Ectodermal cell (in vitro differentiated cells): ENCODE results near the gene C5AR1.
"Not testable (repeated sequence)": the region's sequence is repeated elsewhere in the genome, so short reads cannot be mapped to it uniquely, and the experiment has no call there.

Experiments used
- H3K27ac ChIP-seq: 2 replicates; pipeline ENCODE4 v1.7.0; 2013; ENCODE audit warnings: mild to moderate bottlenecking, low read depth, low read length; ENCODE audit not compliant: insufficient read depth, poor library complexity, severe bottlenecking
- H3K27me3 ChIP-seq: 2 replicates; pipeline ENCODE4 v1.7.0; 2013; ENCODE audit warnings: mild to moderate bottlenecking, low read length; ENCODE audit not compliant: insufficient read depth, control insufficient read depth, poor library complexity, severe bottlenecking
- H3K36me3 ChIP-seq: one replicate; pipeline ENCODE4 v1.7.0; 2013; ENCODE audit warnings: low read length; ENCODE audit not compliant: control insufficient read depth, insufficient read depth
- H3K4me1 ChIP-seq: one replicate; pipeline ENCODE4 v1.7.0; 2013; ENCODE audit warnings: low read length; ENCODE audit not compliant: control insufficient read depth, insufficient read depth
- H3K4me3 ChIP-seq: 2 replicates; pipeline ENCODE4 v1.7.0; 2013; ENCODE audit warnings: low read depth, low read length, control low read depth; ENCODE audit not compliant: insufficient read depth
- H3K9me3 ChIP-seq: 2 replicates; pipeline ENCODE4 v1.7.0; 2013; ENCODE audit warnings: mild to moderate bottlenecking, low read length, moderate library complexity; ENCODE audit not compliant: control insufficient read depth
- WGBS, 2 experiments: methylation state at CpG; one replicate each; pipeline ENCODE4 v1.1.7; 2013; ENCODE audit warnings: missing lambda C conversion rate in 2 of 2; 5-methylcytosine and 5-hydroxymethylcytosine counted together

Gene C5AR1

DNA sequence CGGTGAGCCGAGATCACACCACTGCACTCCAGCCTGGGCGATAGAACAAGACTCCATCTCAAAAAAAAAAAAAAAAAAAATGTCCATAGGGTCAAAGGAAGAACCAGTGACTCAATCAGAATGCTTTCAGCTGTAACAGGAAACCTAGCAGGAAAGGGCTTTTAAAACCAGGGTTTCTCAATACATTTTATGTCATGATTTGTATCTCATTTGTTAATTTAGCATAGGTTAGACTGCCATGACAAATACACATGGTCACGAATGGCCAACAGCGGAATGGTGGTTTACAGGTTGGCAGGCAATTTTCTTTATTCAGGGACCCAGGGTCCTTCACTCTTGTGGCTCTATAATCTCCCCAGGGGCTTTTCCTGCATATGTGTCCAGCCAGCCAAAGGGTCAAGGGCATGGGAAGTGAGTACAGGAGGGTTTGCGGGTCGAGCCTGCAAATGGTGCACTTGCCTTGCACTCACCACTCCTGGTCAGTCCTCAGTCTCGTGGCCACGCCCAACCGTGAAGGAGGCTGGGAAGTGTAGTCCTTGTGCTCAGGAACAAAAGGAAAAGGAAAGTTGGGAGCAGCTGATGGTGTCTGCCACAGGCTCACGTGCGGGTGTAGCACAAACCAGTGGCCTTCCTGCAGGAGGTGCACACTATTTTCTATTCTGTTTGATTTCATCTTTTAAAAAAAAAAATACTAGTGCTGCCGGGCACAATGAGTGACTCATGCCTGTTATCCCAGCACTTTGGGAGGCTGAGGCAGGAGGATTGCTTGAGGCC, 54.3 kb downstream of the C5AR1 start:
- Histone ChIP-seq H3K27ac (no peak overlapping the region), H3K4me1 (no peaks in the 10 kb centered on the region), H3K27me3 (no peaks in the 10 kb centered on the region), H3K36me3 (peaks cover 26% of the 10 kb centered on the region), H3K4me3 (no peak overlapping the region), H3K9me3 (no peaks in the 10 kb centered on the region)
- 91 to 95% methylated on average over 13 of the region's 13 CpGs for WGBS, 2 experiments

DNA sequence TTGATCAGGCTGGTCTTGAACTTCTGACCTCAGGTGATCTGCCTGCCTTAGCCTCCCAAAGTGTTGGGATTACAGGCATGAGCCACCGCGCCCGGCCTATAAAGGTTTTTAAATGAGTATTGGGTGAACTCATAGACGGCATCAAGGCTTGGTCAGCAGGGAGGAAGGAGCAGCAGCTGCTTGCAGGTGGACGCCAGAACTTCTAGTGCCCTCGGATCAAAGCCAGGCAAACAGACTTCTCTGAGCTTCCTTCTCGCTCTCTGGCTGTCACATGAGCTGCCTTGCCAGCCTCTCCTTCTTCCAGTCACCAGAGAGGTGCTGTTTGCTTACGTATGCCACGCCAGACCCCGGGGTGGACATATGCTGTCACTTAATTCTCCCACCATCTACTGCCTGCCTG, 55.8 kb downstream of the C5AR1 start:
- 92 to 96% methylated on average over 7 to 10 of the region's 10 CpGs for WGBS, 2 experiments

DNA sequence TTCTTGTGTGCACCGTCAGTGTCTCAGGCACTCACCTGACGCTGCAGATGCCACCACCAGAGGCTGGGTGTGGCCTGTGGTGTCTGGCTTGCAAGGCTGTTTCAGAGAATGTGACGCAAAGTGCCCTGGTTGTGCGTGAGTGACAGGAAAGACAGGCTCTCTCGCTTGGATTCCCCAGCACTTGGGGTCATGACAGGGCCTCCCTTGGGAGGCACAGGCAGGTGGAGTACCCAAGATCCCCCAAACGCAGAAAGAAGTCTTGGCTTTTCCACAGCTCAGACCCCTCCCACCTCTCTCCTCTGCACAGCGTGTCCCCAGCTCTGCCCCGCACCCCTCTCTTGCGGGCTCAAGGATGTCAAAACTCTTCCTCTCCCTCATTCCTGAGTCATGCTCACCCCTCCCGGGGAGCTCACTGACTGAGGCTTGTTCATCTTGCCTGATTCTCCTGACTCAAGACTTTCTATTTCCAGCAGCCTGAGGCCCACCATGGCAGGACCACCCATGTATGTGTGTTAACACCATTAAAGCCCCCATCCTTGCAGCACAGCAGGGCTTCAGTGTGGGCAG, 60.5 kb downstream of the C5AR1 start:
- WGBS, 2 experiments = 93 to 95% methylated on average over 10 of the region's 10 CpGs
- peaks cover 41% of the 10 kb centered on the region for H3K36me3 ChIP-seq
- H3K4me1 ChIP-seq = no peaks in the 10 kb centered on the region

More for the DNA sequence above, 55.8 kb downstream of the C5AR1 start:
- peaks cover 30% of the 10 kb centered on the region for H3K36me3 ChIP-seq
- not testable (repeated sequence) for H3K27ac ChIP-seq, H3K4me3 ChIP-seq, H3K4me1 ChIP-seq, H3K9me3 ChIP-seq, H3K27me3 ChIP-seq

DNA sequence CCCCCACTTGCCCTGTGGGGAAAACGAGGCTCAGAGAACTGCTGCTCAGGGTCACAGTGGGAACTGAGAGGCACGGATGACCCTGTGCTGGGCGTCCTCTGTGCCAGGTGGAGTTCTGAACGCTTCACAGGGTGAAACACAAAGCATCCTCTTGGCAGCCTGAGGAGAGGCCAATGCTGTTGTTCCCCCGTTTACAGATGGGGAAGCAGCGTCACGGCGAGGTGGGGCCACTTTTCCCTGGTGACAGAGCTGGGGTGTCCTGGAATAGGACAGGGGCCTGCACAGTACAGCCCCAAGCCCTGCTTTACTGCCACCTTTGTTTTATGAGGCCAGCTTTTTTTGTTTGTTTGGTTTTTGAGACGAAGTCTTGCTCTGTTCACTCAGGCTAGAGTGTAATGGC, 61.6 kb downstream of the C5AR1 start:
- Histone ChIP-seq H3K27me3 (no peaks in the 10 kb centered on the region), H3K9me3 (no peaks in the 10 kb centered on the region), H3K4me3 (no peak overlapping the region), H3K36me3 (peaks cover 45% of the 10 kb centered on the region), H3K27ac (no peak overlapping the region), H3K4me1 (no peaks in the 10 kb centered on the region)
- WGBS, 2 experiments = 95 to 96% methylated on average over 9 of the region's 9 CpGs

More for the DNA sequence above, 60.5 kb downstream of the C5AR1 start:
- H3K27ac ChIP-seq = no peak overlapping the region
- no peak overlapping the region for H3K4me3 ChIP-seq
- H3K27me3 ChIP-seq = no peaks in the 10 kb centered on the region
- no peaks in the 10 kb centered on the region for H3K9me3 ChIP-seq
